Caco-2 (cell line): ENCODE measurements around the gene NELFB. TPM values are rescaled to one million over a fixed set of nuclear protein-coding genes. Genes with fewer than 3 reads are reported as not detected.
A peak's percentile ranks its signal among the peaks of the same experiment; 100 is the strongest.

ENCODE experiments used
- BruUV-seq: library from RNA; stranded (reverse); fragments of 400-500 nt; replicated peaks from 2 replicates; lab custom pipeline; 2021; lab: Mats Ljungman, UMichigan
- CTCF ChIA-PET: fragments of 300-600 bp; sonication (Branson Sonifier 250); formaldehyde crosslinking; loops from one replicate; lab custom pipeline; 2022; ENCODE audit warnings: antibody characterized with exemption; lab: Charles Lee
- POLR2A ChIA-PET: fragments of 300-600 bp; sonication (Branson Sonifier 250); formaldehyde crosslinking; loops from one replicate; lab custom pipeline; 2022; ENCODE audit warnings: antibody characterized with exemption; lab: Charles Lee
- DNase-seq, 2 experiments: peaks; one replicate each; pipeline versions ENCODE4 v3.0.0 to v3.0.0-alpha.2; 2020 to 2022
- H3K27me3 ChIP-seq: replicated peaks from 2 replicates; pipeline ENCODE4 v1.6.0; 2011; ENCODE audit warnings: low read length; ENCODE audit not compliant: control insufficient read depth, insufficient read depth
- H3K36me3 ChIP-seq: 2 replicates; pipeline ENCODE4 v1.5.1; 2011; ENCODE audit warnings: low read length; ENCODE audit not compliant: control insufficient read depth, insufficient read depth
- H3K4me1 ChIP-seq: fragments of 250-450 bp; sonication (Bioruptor Pico); 2 replicates; pipeline ENCODE4 v1.5.1; 2020; ENCODE audit warnings: mild to moderate bottlenecking
- H3K4me3 ChIP-seq: 2 replicates; pipeline ENCODE4 v1.5.1; 2011; ENCODE audit warnings: low read depth, mild to moderate bottlenecking, control low read depth, low read length
- H3K9me3 ChIP-seq: fragments of 250-450 bp; sonication (Bioruptor Pico); 2 replicates; pipeline ENCODE4 v1.5.1; 2020; ENCODE audit warnings: mild to moderate bottlenecking, moderate library complexity
- H3K27ac Mint-ChIP-seq: one replicate; pipeline ENCODE4 v1.8.0; 2022; ENCODE audit warnings: mixed read lengths; ENCODE audit not compliant: unreplicated experiment
- H3K27me3 Mint-ChIP-seq: one replicate; pipeline ENCODE4 v1.8.0; 2022; ENCODE audit warnings: mixed read lengths; ENCODE audit not compliant: insufficient read depth, unreplicated experiment
- H3K36me3 Mint-ChIP-seq: one replicate; pipeline ENCODE4 v1.8.0; 2022; ENCODE audit warnings: mild to moderate bottlenecking, mixed read lengths; ENCODE audit not compliant: insufficient read depth, unreplicated experiment
- H3K4me1 Mint-ChIP-seq: one replicate; pipeline ENCODE4 v1.8.0; 2022; ENCODE audit warnings: low read depth, mixed read lengths; ENCODE audit not compliant: unreplicated experiment
- H3K4me3 Mint-ChIP-seq: one replicate; pipeline ENCODE4 v1.8.0; 2022; ENCODE audit warnings: mild to moderate bottlenecking, moderate library complexity, mixed read lengths; ENCODE audit not compliant: unreplicated experiment
- H3K9me3 Mint-ChIP-seq: one replicate; pipeline ENCODE4 v1.8.0; 2022; ENCODE audit warnings: mixed read lengths; ENCODE audit not compliant: unreplicated experiment
- intact Hi-C: fragments of 100-400 bp; cut with micrococcal nuclease; formaldehyde crosslinking; loops from one replicate; pipeline ENCODE4 v1.10.0; 2022; ENCODE audit not compliant: unreplicated experiment
- total RNA-seq: library from RNA; stranded (reverse); gene quantifications from 2 replicates; pipeline ENCODE4 v1.2.3, GENCODE V29; 2022
- TF ChIP-seq, protein P1 (sequence below), 2 experiments: fragments of 200-600 bp in 1 of 2; IDR thresholded peaks; 1 replicate in 1 of 2; 2 replicates in 1 of 2; pipeline versions ENCODE4 v1.5.1 to v1.8.0; 2011 to 2022; ENCODE audit warnings: antibody characterized with exemption in 1 of 2, control low read depth in 1 of 2, inconsistent platforms in 1 of 2, low read depth in 1 of 2, low read length in 1 of 2, mild to moderate bottlenecking in 1 of 2, moderate library complexity in 1 of 2; ENCODE audit not compliant: insufficient read depth in 1 of 2, severe bottlenecking in 1 of 2, unreplicated experiment in 1 of 2

Gene NELFB
- total RNA-seq, 1 experiment from 2014 or later: 79.1 TPM

DNA sequence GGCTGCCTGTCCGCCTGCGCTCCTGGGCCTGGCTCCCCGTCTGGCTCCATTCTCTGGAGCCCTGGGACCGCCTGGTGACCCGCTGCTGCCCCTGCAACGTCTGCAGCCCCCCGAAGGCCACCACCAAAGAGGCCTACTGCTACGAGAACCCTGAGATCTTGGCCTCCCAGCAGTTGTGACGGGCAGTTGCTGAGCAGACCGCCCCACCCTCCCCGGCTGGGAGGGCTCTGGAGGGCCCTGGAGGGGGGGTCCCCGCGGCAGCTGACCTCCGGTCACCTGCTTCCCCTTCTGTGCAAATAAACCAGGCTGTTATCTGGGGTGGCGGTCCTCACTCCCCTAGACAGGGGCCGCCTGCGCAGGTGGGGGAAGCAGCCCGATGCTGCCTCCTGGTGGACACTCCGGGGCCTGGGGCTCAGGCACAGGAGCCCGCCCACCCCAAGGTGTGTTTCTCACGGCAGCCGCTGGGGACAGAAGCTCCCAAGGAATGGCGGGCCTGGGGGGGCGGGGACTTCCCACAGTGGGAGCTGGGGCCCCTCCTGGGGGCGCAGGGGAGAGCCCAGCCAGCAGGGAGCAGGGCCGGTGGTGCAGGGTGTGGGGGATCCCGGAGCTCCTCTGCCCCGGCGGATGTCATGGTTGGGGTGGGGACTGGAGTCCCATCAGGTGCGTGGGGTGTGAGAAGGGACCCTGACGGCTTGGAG is 18.7 kb upstream of the NELFB start:
- H3K4me3 Mint-ChIP-seq: no peak overlapping the region

DNA sequence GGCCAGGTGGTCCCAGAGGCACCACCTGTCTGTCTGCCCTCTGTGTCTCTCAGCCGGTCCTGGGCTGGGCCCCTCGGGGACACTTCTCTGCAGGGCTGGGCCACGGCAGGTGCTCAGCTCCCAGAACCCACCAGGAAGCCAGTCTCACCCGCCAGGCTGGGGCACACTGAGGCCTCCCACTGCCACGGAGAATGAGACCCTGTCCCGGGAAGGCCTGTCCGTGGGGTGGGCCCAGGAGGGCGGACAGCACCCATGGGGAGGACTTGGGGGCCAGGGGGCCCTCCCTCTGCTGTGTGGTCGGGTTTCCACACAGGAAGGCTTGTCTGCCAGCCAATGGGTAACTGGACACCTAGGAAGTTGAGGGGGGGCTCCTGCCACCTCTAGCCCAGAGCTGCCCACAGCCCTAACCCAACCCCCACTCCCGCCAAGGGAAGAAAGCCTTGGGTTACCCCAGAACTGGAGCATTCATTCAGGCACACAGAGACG is 18.1 kb upstream of the NELFB start:
- no peaks in the 10 kb centered on the region for H3K9me3 ChIP-seq
- ChIA-PET POLR2A (interaction anchor here (0.5 to 1.1 kb wide), 6 partner anchors 10 to 190 kb away, joined by 3 to 9 read pairs (median 4); partner anchors contain the start of gene RNF224), CTCF (interaction anchor here (0.5 to 1.5 kb wide), 43 partner anchors 10 to 437 kb away, joined by 3 to 27 read pairs (median 4); partner anchors contain the start of genes ANAPC2, ENTPD8, LRRC26 and MAN1B1)
- TF ChIP-seq, protein P1, sequence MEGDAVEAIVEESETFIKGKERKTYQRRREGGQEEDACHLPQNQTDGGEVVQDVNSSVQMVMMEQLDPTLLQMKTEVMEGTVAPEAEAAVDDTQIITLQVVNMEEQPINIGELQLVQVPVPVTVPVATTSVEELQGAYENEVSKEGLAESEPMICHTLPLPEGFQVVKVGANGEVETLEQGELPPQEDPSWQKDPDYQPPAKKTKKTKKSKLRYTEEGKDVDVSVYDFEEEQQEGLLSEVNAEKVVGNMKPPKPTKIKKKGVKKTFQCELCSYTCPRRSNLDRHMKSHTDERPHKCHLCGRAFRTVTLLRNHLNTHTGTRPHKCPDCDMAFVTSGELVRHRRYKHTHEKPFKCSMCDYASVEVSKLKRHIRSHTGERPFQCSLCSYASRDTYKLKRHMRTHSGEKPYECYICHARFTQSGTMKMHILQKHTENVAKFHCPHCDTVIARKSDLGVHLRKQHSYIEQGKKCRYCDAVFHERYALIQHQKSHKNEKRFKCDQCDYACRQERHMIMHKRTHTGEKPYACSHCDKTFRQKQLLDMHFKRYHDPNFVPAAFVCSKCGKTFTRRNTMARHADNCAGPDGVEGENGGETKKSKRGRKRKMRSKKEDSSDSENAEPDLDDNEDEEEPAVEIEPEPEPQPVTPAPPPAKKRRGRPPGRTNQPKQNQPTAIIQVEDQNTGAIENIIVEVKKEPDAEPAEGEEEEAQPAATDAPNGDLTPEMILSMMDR (IDR thresholded peaks at IDR 0.05; ENCODE audit: insufficient read depth in 1 of 2, low read depth in 1 of 2, low read length in 1 of 2, severe bottlenecking in 1 of 2, unreplicated experiment in 1 of 2): no peak
- H3K4me1 Mint-ChIP-seq: peaks cover 13% of the 10 kb centered on the region
- H3K4me3 ChIP-seq: no peak overlapping the region
- H3K36me3 Mint-ChIP-seq: peaks cover 36% of the 10 kb centered on the region
- BruUV-seq: no TSS peak
- no peak for DNase-seq
- H3K4me3 Mint-ChIP-seq: no peak overlapping the region
- H3K36me3 ChIP-seq: no peaks in the 10 kb centered on the region
- intact Hi-C loops: loop anchor here (1.0 to 5.0 kb wide), 2 partner anchors 10 to 35 kb away; partner anchors contain the start of genes RNF224 and TPRN
- no peaks in the 10 kb centered on the region for H3K9me3 Mint-ChIP-seq
- no peaks in the 10 kb centered on the region for H3K27me3 ChIP-seq
- no peak overlapping the region for H3K27ac Mint-ChIP-seq
- H3K4me1 ChIP-seq: peaks cover 17% of the 10 kb centered on the region
- H3K27me3 Mint-ChIP-seq: peaks cover 3% of the 10 kb centered on the region

More for the DNA sequence above, 18.7 kb upstream of the NELFB start:
- CTCF ChIA-PET: interaction anchor here (0.5 to 1.4 kb wide), 44 partner anchors 9 to 436 kb away, joined by 3 to 27 read pairs (median 4); partner anchors contain the start of genes ANAPC2, ENTPD8, LRRC26 and MAN1B1
- peaks cover 3% of the 10 kb centered on the region for H3K27me3 Mint-ChIP-seq
- H3K9me3 Mint-ChIP-seq: no peaks in the 10 kb centered on the region
- Histone ChIP-seq H3K4me3 (no peak overlapping the region), H3K27me3 (no peaks in the 10 kb centered on the region), H3K9me3 (no peaks in the 10 kb centered on the region), H3K36me3 (no peaks in the 10 kb centered on the region), H3K4me1 (peaks cover 17% of the 10 kb centered on the region)
- no peak overlapping the region for H3K27ac Mint-ChIP-seq
- TF ChIP-seq, protein P1 (IDR thresholded peaks at IDR 0.05; ENCODE audit: insufficient read depth in 1 of 2, low read depth in 1 of 2, low read length in 1 of 2, severe bottlenecking in 1 of 2, unreplicated experiment in 1 of 2): peak; percentile 98
- H3K36me3 Mint-ChIP-seq: peaks cover 30% of the 10 kb centered on the region
- no TSS peak for BruUV-seq
- intact Hi-C loops: loop anchor here (1.0 to 5.0 kb wide), 2 partner anchors 9 to 34 kb away; partner anchors contain the start of genes RNF224 and TPRN
- peak; percentile 91 to 93 for DNase-seq
- H3K4me1 Mint-ChIP-seq: peaks cover 13% of the 10 kb centered on the region
- POLR2A ChIA-PET: interaction anchor here (0.5 to 1.1 kb wide), 6 partner anchors 9 to 190 kb away, joined by 3 to 9 read pairs (median 4); partner anchors contain the start of gene RNF224
